Measurements from ENCODE around the gene POMZP3.
"Not testable (repeated sequence)": the region's sequence is repeated elsewhere in the genome, so short reads cannot be mapped to it uniquely, and the experiment has no call there.

POMZP3 gene

GRCh38 chr7:76626989-76627642 is at the start of gene POMZP3:
Gene POMZP3, minus strand, starts transcription at chr7:76627279. Its CDS starts 1,215 bp downstream, at chr7:76626064.
- DNase-seq (ENCODE audit: extremely low spot score); CTCF ChIA-PET: not testable (repeated sequence)

GRCh38 chr7:76675783-76676182 is 48.7 kb upstream of the POMZP3 start:
- POLR2A ChIA-PET, CTCF ChIA-PET: not testable (repeated sequence)

More at GRCh38 chr7:76626989-76627642, at the start of gene POMZP3:
- POLR2A ChIA-PET = not testable (repeated sequence)

DNA sequence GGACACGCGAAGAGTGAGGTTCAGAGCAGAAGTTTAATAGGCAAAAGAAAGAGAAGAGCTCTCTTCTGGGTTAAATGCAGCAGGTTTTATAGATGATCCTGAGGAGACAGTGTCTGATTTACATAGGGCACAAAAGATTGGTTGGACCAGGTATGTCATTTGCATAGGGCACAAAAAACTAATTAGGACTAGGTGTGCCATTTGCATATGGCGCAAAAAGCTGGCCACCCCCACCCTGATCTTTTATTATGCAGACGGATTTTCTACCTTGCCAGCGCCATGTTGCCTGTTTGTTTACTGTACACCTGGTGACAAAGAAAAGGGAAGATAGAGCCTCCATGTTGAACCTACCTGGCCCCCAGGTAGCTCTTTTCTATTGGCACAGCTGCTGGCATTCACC is 46.3 kb upstream of the POMZP3 start:
- POLR2A ChIA-PET; CTCF ChIA-PET; DNase-seq (ENCODE audit: extremely low spot score): not testable (repeated sequence)

More at GRCh38 chr7:76675783-76676182, 48.7 kb upstream of the POMZP3 start:
- DNase-seq (ENCODE audit: extremely low spot score) = not testable (repeated sequence)

GRCh38 chr7:76659212-76659611 is 32.1 kb upstream of the POMZP3 start:
- DNase-seq (ENCODE audit: extremely low spot score); CTCF ChIA-PET; POLR2A ChIA-PET: not testable (repeated sequence)

- CTCF ChIA-PET; POLR2A ChIA-PET; DNase-seq (ENCODE audit: extremely low spot score): not testable (repeated sequence)
Observed at GRCh38 chr7:76656425-76656824, 29.3 kb upstream of the POMZP3 start.

DNA sequence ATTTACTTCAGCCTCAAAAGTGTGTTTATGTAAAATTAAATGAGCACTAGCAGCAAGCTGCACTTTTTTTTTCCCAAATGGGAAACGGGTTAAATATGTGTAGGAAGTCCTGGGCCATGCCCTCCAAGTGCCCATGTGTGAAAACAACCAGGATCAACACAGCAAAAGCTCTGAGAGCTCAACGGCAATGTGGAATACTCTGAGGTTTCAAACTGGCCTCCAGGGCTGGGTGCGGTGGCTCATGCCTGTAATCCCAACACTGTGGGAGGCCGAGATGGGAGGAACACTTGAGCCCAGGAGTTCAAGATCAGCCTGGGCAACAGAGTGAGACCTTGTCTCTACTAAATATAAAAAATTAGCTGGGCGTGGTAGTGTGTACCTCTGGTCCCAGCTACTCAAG is 15.5 kb upstream of the POMZP3 start:
- DNase-seq (ENCODE audit: extremely low spot score); POLR2A ChIA-PET; CTCF ChIA-PET: not testable (repeated sequence)

DNA sequence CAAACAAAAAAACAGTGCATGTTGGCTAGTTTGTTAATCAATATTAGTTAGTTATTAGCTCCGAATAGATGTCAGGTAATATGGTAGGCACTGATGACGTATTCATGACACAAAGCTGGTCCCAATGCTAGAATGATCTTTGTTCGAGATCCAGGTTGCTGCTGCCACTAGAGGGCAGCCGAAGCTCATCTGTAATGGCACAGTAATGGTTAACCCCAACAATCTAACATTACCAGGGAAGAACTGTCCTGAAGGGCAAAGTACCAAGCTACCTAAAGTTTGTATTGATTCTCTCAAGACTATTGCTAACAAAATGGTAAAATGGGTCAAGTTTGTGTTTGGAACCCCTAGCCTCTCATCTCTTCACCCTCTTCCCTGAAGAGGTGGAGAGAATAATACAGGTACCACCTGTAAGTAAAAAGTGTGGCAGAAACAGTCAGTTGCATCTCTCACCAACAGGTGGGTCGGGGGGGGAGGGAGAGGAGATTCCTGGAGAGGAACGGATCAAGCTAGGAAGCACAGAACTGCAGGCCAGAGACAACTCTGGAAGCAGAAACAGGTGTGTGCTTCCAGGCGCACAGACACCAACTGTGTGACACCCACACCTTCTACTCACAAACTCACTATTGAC is 10.1 kb upstream of the POMZP3 start:
- DNase-seq (ENCODE audit: extremely low spot score); POLR2A ChIA-PET: not testable (repeated sequence)
- CTCF ChIA-PET = interaction anchor here (0.7 kb wide), 1 partner anchor 1015 kb away, joined by 3 read pairs; no protein-coding TSS in a partner anchor

GRCh38 chr7:76626581-76626980 is 498 bp downstream of the POMZP3 start:
- POLR2A ChIA-PET; CTCF ChIA-PET; DNase-seq (ENCODE audit: extremely low spot score): not testable (repeated sequence)

- POLR2A ChIA-PET, CTCF ChIA-PET: not testable (repeated sequence)
Observed at GRCh38 chr7:76619439-76620190, 7.5 kb downstream of the POMZP3 start.

GRCh38 chr7:76613783-76614182 is 13.3 kb downstream of the POMZP3 start:
- not testable (repeated sequence) for DNase-seq (ENCODE audit: extremely low spot score)

More at GRCh38 chr7:76619439-76620190, 7.5 kb downstream of the POMZP3 start:
- DNase-seq (ENCODE audit: extremely low spot score) = not testable (repeated sequence)

GRCh38 chr7:76612232-76612631 is 14.8 kb downstream of the POMZP3 start:
- POLR2A ChIA-PET; DNase-seq (ENCODE audit: extremely low spot score); CTCF ChIA-PET: not testable (repeated sequence)

More at GRCh38 chr7:76613783-76614182, 13.3 kb downstream of the POMZP3 start:
- POLR2A ChIA-PET, CTCF ChIA-PET: not testable (repeated sequence)

GRCh38 chr7:76609864-76610263 is 17.2 kb downstream of the POMZP3 start:
- DNase-seq (ENCODE audit: extremely low spot score); POLR2A ChIA-PET; CTCF ChIA-PET: not testable (repeated sequence)

- POLR2A ChIA-PET = not testable (repeated sequence)
Observed at GRCh38 chr7:76608469-76608868, 18.6 kb downstream of the POMZP3 start.

DNA sequence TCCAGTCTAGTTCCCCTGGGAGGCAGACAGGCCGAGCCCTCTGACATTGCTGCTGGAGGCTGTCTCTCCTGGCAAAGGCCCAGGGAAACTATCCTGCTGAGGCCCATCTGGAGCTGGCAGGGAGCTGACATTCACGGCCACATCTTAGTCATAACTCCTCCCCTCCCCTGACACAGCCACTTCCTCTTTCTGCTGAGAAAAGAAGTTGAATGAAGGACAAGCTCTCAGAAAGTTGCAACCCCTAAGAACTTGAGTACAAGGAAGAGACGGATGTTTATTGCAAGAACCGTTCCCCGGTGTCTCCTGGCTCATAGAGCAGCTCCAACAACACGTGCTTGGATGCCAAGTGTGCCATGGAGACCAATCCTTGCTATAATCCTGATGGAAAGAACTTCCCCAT is 21.1 kb downstream of the POMZP3 start:
- POLR2A ChIA-PET; DNase-seq (ENCODE audit: extremely low spot score); CTCF ChIA-PET: not testable (repeated sequence)

More at GRCh38 chr7:76608469-76608868, 18.6 kb downstream of the POMZP3 start:
- CTCF ChIA-PET; DNase-seq (ENCODE audit: extremely low spot score): not testable (repeated sequence)

DNA sequence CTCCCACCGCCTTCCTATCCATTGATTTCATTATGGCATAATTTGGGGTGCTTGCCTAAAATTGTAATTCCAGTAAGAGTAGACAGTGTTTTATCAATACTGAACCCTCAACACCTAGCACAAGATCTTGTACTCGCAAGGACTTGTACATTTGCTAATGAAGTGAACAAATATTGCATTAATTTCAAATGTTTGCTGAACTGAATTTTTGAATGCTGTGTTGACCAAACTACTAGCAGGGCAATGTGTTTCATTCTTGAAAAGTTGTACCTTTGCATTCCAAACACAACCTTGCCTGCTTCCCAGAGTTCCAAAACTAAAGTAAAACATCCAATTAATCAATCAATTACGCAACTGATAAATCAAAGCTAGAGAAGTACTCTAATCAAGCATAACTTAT is 26.4 kb downstream of the POMZP3 start:
- CTCF ChIA-PET; DNase-seq (ENCODE audit: extremely low spot score); POLR2A ChIA-PET: not testable (repeated sequence)

DNA sequence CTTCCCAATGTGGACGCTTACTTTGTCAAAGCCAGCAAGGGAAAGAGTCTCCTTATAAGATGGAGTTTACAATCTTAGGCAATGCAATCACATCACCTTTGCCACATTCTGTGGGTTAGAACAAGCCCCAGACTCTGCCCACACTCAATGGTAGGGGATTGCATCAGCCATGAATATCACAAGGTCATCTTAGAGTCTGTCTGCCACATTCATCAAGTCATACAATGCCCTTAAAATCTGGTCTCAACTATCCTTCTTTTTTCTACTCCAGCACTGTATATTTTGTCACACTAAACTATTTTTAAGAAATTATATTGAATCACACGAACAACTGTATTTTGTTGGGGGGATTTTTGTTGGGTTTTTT is 27.0 kb downstream of the POMZP3 start:
- POLR2A ChIA-PET; DNase-seq (ENCODE audit: extremely low spot score); CTCF ChIA-PET: not testable (repeated sequence)

DNA sequence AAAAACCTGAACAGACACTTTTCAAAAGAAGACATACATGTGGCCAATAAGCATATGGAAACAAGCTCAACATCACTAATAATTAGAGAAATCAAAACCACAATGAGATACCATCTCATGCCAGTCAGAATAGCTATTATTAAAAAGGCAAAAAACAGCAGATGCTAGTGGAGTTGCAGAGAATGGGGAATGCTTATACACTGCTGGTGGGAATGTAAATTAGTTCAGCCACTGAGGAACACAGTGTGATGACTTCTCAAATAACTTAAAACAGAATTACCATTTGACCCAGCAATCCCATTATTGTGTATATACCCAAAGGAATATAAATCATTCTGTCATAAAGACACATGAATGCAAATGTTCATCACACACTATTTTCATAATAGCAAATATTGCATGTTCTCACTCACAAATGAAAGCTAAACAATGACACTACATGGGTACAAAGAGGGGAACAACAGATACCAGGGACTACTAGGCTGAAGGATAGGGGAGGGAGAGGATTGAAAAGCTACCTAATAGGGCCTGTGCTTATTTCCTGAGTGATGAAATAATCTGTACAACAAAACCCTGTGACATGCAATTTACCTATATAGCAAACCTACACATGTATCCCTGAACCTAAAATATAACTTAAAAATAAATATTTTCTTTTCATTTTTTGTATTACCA is 28.4 kb downstream of the POMZP3 start:
- DNase-seq (ENCODE audit: extremely low spot score); CTCF ChIA-PET; POLR2A ChIA-PET: not testable (repeated sequence)

DNA sequence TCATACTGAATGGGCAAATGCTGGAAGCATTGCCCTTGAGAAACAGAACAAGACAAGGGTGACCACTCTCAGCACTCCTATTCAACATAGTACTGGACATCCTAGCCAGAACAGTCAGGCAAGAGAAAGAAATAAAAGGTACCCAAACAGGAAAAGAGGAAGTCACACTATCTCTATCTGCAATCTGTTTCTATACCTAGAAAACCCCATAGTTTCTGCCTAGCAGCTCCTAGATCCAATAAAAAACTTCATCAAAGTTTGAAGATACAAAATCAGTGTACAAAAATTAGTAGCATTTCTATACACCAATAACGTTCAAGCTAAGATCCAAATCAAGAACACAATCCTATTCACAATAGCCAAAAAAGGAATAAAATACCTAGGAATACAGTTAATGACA is 29.8 kb downstream of the POMZP3 start:
- POLR2A ChIA-PET; CTCF ChIA-PET; DNase-seq (ENCODE audit: extremely low spot score): not testable (repeated sequence)

DNA sequence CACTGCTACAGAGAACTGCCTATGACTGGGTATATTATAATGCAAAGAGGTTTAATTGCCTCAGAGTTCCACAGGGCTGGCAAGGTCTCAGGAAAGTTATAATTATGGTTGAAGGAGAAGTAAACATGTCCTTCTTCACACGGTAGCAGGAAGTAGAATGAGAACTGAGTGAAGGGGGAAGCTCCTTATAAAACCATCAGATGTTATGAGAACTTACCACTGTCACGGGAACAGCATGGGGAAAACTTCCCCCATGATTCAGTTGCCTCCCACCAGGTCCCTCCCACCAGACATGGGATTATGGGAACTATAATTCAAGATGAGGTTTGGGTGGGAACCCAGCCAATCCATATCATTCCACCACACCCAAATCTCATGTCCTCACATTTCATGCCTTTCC is 34.4 kb downstream of the POMZP3 start:
- DNase-seq (ENCODE audit: extremely low spot score); POLR2A ChIA-PET; CTCF ChIA-PET: not testable (repeated sequence)
